ENCODE data around the gene DMKN.

DMKN gene

DNA sequence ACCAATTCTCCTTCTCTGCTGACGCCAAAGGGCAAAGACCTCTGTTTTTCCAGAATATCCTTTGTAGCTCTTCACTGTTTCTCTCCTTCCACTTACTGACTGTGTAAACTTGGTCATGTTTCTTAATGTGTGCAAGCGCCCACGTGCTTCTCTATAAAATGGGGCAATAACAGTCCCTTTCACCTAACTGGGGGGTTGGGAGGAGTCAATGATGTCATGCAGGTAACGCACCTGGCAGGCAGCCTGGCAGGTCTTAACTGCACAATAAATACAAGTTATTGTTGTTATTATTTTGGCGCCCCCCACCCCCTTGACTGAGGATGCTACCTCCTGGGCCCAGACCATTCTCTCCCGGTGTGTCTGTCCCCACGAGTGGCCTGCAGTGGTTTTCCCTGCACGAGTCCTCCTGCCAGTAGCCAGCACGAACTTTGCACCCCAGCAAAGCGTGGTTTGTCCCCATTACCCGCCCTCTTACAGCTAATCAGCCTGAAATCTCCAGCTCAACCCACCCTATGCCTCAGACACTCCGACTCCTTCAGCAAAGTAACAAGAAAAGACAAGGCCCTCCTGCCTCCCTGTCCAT lies 9.4 kb upstream of the DMKN start:
- DNase-seq: no peak

DNA sequence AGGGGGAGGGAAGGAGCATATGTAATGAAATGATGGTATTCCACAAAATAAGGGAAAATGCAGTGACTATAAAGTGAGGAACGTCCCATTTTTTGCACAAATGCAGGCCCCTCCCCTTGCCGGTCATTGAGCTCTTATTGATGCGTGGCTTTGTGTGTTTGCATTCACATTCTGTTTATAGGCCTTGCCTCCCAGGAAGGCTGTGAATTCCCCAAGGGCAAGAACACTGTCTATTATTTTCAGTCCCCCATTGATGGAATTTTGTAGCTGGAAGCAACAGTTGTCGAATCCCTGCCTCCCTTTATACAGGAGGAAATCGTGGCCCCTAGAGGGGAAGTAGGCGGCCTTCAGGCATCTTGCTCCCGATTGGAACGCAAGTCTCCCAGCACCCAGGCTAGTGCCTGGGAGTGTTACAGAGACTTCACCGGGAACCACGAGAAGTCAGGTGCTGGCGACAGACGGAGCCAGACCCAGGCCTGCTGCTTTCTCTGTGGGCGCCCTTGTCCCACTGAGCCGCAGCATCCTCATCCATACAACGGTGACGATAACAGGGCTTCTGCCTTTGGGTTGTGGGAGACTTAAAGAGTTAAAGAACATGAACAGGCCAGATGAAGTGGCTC lies 7.8 kb upstream of the DMKN start:
- no peak for DNase-seq

DNA sequence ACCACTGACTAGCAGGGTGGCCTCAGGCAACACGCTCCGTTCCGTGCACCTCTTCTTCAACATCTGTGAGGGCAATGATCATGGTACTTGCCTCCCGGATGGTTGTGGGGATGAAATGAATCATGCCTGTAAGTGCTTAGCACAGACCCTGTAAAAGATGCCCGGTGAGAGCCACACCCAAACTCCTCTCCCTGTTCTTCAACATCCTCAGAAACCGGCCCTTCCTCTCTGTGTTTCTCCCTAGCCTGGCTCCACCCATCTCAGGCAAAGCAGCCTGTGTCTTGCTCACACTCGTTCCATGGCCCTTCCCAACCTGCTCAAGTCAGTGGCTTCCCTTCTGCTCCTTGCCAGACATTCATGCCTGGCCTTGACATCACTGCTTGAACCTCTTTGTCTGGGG lies 5.8 kb upstream of the DMKN start:
- no peak for DNase-seq

GRCh38 chr19:35518313-35518712 lies 4.9 kb upstream of the DMKN start:
- DNase-seq: no peak

GRCh38 chr19:35517342-35517741 lies 3.9 kb upstream of the DMKN start:
- no peak for DNase-seq

GRCh38 chr19:35516310-35516709 lies 2.9 kb upstream of the DMKN start:
- no peak for DNase-seq

DNA sequence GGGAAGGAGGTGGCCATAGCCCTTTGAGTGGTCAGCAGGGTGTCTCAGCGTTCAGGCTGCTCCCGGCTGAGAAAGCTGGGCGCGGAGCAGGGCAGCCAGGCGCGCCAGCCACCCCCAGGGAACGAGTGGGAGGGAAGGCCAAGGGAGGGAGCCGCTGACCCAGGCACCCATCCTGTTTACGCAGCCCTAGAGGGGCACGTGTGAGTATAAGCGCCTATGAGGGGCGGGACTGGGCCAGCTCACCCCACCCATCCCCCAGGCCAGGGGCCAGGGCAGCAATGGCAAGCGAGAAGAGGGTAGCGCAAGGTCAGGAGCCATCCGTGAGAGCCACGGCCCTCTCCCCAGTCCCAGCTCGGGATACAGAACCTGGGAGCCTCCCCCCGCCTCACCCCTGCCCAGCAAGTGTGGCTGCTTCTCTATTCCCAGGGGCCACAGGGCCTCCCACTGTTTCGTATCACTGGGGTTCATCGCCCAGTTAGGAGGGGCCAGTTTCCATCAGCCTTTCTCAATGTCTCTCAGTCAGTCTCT lies 897 bp upstream of the DMKN start:
- DNase-seq: no peak

- no peak for DNase-seq
Observed at GRCh38 chr19:35512831-35513627, 420 bp downstream of the DMKN start.

- no peak for DNase-seq
Observed at GRCh38 chr19:35511337-35511736, 2.1 kb downstream of the DMKN start.

DNA sequence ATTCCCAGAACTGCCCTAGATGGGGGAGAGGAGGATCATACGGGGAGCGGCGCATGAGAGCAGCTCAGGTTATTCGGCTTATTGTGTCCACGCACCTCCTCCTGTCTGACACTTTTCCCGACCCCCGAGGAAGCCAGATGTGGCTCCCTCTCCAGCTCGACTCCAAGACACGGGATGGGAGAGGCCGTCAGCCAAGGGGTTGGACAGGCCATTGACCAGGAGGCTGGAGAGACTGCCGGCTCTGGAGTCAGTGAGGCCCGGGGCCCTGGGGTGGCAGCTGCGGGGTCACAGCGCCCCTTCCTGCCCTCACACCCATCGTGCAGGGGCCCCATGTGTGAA lies 2.9 kb downstream of the DMKN start:
- DNase-seq: no peak

- peak; percentile 91 for DNase-seq
Observed at GRCh38 chr19:35509861-35510625, 3.4 kb downstream of the DMKN start.

DNA sequence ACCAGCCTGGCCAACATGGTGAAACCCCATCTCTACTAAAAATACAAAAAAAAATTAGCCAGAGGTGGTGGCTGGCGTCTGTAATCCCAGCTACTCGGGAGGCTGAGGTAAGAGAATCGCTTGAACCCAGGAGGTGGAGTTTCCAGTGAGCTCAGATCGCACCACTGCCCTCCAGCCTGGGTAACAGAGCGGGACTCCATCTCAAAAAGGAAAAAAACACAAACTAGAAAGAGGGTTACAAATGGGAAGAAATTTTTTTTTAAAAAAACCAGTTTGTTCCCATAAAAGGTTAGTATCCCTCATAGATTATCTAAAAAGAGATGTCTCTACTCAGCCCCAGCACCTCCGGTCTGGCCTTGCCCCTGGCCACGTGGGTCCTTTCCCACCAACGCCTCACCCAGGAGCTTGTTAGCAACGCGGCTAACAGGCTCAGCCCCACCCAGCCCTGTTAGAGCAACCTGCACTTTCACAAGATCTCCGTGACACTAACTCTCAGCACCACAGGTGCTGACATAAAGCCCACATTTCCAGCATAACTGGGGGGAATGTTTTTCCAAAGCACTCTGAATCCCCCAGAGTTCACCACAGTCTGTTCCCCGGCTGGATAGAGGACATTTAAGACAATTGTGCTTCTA lies 4.3 kb downstream of the DMKN start:
- DNase-seq: peak; percentile 60

- no peak for DNase-seq
Observed at GRCh38 chr19:35508129-35508528, 5.3 kb downstream of the DMKN start.

- DNase-seq: no peak
Observed at GRCh38 chr19:35507561-35507960, 5.9 kb downstream of the DMKN start.

GRCh38 chr19:35506011-35506410 lies 7.4 kb downstream of the DMKN start:
- DNase-seq: no peak

GRCh38 chr19:35502751-35503150 lies 10.7 kb downstream of the DMKN start:
- no peak for DNase-seq

- no peak for DNase-seq
Observed at GRCh38 chr19:35501684-35502083, 11.8 kb downstream of the DMKN start.

GRCh38 chr19:35500611-35501010 lies 12.8 kb downstream of the DMKN start:
- DNase-seq: no peak

DNA sequence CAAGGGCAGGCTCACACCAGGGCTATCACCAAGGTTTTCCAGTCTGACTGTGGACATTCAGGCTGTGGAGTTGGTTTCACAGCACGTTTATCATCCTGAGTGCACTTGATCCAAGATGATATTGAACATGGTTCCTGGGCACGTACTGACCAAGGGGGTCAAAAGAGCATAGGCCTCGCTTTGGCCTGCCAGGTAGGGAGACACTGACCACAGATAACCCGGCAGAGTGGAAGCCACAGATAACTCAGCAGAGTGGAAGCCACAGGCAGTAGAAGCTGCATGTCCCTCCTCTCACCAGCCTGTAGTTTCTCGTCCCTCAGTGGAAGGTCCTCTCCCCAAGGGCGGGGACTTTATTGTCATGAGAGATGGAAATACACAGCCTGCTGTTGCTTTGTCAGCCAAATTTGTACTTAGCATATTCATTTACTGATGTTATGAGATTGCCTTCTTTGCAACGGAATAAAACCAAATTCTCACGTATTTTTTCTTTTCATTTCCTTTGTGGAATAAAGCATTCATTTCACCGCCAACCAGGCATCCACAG lies 14.4 kb downstream of the DMKN start:
- DNase-seq: no peak

GRCh38 chr19:35498220-35498619 lies 15.2 kb downstream of the DMKN start:
- DNase-seq: no peak

DNA sequence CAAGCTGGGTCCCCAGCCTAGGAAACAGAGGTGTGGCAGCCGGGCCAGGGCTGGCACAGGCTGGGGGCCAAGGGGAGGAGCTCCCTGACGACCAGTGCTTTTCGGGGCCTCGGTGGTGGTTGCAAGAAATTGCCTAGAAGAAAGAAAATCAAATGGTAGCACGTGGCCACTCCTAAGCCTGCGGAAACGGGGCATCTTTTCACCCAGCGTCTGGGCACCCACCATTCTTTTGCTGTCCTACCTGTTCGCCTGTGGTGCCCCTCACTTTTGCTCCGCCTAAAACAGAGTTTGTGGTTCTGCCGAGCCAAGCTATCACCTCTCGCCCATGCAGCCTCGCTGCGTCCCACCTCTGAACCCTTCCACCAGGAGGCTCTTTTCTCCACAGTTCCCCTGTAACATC lies 16.0 kb downstream of the DMKN start:
- DNase-seq: no peak

Measured in stimulated activated CD8-positive, alpha-beta memory T cell treated with anti-CD3 and anti-CD28 coated beads, Interleukin-4, amount 100 ng/mL, for 48 hours (primary cell).